Psoas muscle (tissue), 8 donors: ENCODE measurements around the gene TECPR2. TPM values are rescaled to one million over a fixed set of nuclear protein-coding genes. Genes with fewer than 3 reads are reported as not detected.

Source experiments
- ATAC-seq, 4 donors: fragments of 200-7000 bp; cut with Tn5 transposase; one replicate each; pipeline ENCODE4 v1.9.1; 2020; ENCODE audit warnings: moderate library complexity in 3 of 4, mild to moderate bottlenecking in 2 of 4
- DNase-seq, 2 donors: peaks; one replicate each; pipeline ENCODE4 v3.0.0-alpha.2; 2020
- H3K27ac ChIP-seq: fragments of 200-600 bp; one replicate; pipeline ENCODE4 v1.8.0; 2022
- H3K27me3 ChIP-seq, 3 donors: fragments of 200-600 bp in 1 of 3; one replicate each; pipeline versions ENCODE4 v1.6.1 to v1.8.0; 2013 to 2022; ENCODE audit warnings: low read length in 2 of 3, mild to moderate bottlenecking in 2 of 3, moderate library complexity in 1 of 3; ENCODE audit not compliant: insufficient read depth in 3 of 3
- H3K36me3 ChIP-seq, 2 donors: fragments of 200-600 bp in 1 of 2; one replicate each; pipeline versions ENCODE4 v1.6.1 to v1.8.0; 2013 to 2022; ENCODE audit warnings: low read depth in 1 of 2, mild to moderate bottlenecking in 1 of 2, moderate library complexity in 1 of 2; ENCODE audit not compliant: insufficient read depth in 1 of 2
- H3K4me1 ChIP-seq: fragments of 200-600 bp; one replicate; pipeline ENCODE4 v1.8.0; 2022
- H3K4me3 ChIP-seq: fragments of 200-600 bp; one replicate; pipeline ENCODE4 v1.8.0; 2022; ENCODE audit warnings: mild to moderate bottlenecking
- H3K9me3 ChIP-seq: fragments of 200-600 bp; one replicate; pipeline ENCODE4 v1.8.0; 2022
- WGBS, 3 donors: extraction: QIAGEN DNeasy Blood & Tissue Kit; methylation state at CpG; one replicate each; pipeline versions ENCODE4 v1.1.6 to v1.1.7; 2013; 5-methylcytosine and 5-hydroxymethylcytosine counted together
- intact Hi-C, 2 donors: fragments of 100-400 bp; cut with DNase I; formaldehyde crosslinking; loops; one replicate each; pipeline versions ENCODE4 v1.11.0 to v1.14.2; 2022
- polyA plus RNA-seq, 3 donors: library from polyadenylated mRNA; stranded (reverse); fragments of 200-250 nt; gene quantifications; one replicate each; pipeline ENCODE4 v1.2.3, GENCODE V29; 2013
- total RNA-seq, 4 donors: library from RNA; stranded (reverse); fragmentation: NEBNext Ultra II Directional in 2 of 4; extraction: Animal tissue kit (Norgen Biotek cat#: 25700) in 2 of 4; gene quantifications; one replicate each; pipeline versions ENCODE4 v1.2.1 to v1.2.4, GENCODE V29; 2021 to 2023
- TF ChIP-seq, protein P1 (sequence below): fragments of 200-600 bp; IDR thresholded peaks from one replicate; pipeline ENCODE4 v1.8.0; 2022; ENCODE audit warnings: antibody characterized with exemption
- donor health status: healthy with polysubstance abuse.
- donor health status: DM: no; HTN: no; CAD: no; lungs with moderate emphysema.
- donor health status: Bipolar disorder and iron deficiency.
- donor health status: healthy.
- donor health status: DM: yes; HTN: yes; CAD: no.
- donor health status: DM: no; HTN: no; CAD: no.
- donor health status: DM: no; HTN: no; CAD: no.
- donor health status: DM: yes; HTN: yes; CAD: no.

The TECPR2 gene
- total and polyA plus RNA-seq, 7 donors, result 5.7 to 22.5 (median 16.4) TPM

GRCh38 chr14:102491366-102491765 lies 128.6 kb downstream of the TECPR2 start:
- TF ChIP-seq, protein P1, sequence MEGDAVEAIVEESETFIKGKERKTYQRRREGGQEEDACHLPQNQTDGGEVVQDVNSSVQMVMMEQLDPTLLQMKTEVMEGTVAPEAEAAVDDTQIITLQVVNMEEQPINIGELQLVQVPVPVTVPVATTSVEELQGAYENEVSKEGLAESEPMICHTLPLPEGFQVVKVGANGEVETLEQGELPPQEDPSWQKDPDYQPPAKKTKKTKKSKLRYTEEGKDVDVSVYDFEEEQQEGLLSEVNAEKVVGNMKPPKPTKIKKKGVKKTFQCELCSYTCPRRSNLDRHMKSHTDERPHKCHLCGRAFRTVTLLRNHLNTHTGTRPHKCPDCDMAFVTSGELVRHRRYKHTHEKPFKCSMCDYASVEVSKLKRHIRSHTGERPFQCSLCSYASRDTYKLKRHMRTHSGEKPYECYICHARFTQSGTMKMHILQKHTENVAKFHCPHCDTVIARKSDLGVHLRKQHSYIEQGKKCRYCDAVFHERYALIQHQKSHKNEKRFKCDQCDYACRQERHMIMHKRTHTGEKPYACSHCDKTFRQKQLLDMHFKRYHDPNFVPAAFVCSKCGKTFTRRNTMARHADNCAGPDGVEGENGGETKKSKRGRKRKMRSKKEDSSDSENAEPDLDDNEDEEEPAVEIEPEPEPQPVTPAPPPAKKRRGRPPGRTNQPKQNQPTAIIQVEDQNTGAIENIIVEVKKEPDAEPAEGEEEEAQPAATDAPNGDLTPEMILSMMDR, result no peak
- DNase-seq (peak in 1 of 2 donors; percentile 2), ATAC-seq (peak in 1 of 4 donors; percentile 16)
- WGBS, 3 donors, result 42 to 80% (median 54%) methylated on average over 3 of the region's 3 CpGs
- Histone ChIP-seq H3K27me3 (no peaks in the 10 kb centered on the region), H3K4me3 (no peak overlapping the region), H3K4me1 (peaks cover 6% of the 10 kb centered on the region), H3K36me3 (no peaks in the 10 kb centered on the region), H3K27ac (no peak overlapping the region), H3K9me3 (no peaks in the 10 kb centered on the region)
- intact Hi-C loops, result no loop called here

DNA sequence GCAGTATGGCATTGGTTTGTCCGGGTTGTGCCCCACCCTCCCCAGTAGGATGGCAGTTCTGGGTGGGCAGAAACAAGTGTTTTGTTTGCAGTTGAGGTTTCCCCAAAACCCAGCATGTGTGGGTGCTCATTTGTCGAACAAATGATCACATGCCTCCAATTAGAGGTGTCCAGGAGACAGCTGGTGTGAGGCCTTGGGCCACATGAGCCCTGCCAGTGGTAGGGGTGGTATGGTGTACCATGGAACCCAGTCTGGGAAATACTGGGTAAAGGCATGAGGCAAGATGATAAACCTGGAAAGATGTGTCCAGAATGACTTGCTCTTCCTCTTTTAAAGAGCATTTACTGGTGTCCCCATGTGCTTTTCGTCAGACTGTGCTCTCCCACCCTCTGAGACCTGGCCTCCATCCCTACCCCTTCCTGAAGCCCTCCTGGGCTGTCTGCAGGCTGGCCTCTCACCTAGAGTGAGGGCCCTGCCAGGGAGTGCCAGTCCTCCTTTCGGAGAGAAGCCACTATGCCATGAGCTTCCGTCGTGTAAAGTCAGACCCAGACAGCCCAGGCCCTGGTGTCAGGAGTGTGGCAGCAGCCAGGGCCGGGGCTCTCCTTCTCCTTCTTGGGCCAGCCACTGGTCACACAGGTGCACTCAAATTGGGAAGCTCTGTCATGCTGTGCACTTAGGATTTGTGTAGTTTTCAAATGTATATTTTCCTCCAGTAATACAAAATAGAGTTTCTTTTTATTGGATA lies 129.2 kb downstream of the TECPR2 start:
- Histone ChIP-seq H3K36me3 (no peaks in the 10 kb centered on the region), H3K4me3 (no peak overlapping the region), H3K9me3 (no peaks in the 10 kb centered on the region), H3K4me1 (peaks cover under 1% of the 10 kb centered on the region), H3K27me3 (no peaks in the 10 kb centered on the region), H3K27ac (no peak overlapping the region)
- TF ChIP-seq, protein P1, result no peak
- ATAC-seq, result no peak
- DNase-seq, result peak in 1 of 2 donors; percentile 1
- intact Hi-C loops, result no loop called here
- WGBS, 3 donors, result 85 to 93% (median 90%) methylated on average over 7 of the region's 7 CpGs

- H3K36me3 ChIP-seq, result no peaks in the 10 kb centered on the region
- DNase-seq, result peak; percentile 4 to 33
- intact Hi-C loops, result no loop called here
- TF ChIP-seq, protein P1, result no peak
- no peaks in the 10 kb centered on the region for H3K9me3 ChIP-seq
- ATAC-seq, result no peak
- no peak overlapping the region for H3K4me3 ChIP-seq
- no peak overlapping the region for H3K27ac ChIP-seq
- 94 to 95% (median 95%) methylated on average over 17 of the region's 17 CpGs for WGBS, 3 donors
- H3K27me3 ChIP-seq, result no peaks in the 10 kb centered on the region
- H3K4me1 ChIP-seq, result no peaks in the 10 kb centered on the region
Observed at GRCh38 chr14:102492531-102492910, 129.8 kb downstream of the TECPR2 start.

GRCh38 chr14:102493096-102493495 lies 130.4 kb downstream of the TECPR2 start:
- Histone ChIP-seq H3K4me3 (no peak overlapping the region), H3K9me3 (no peaks in the 10 kb centered on the region), H3K27me3 (no peaks in the 10 kb centered on the region), H3K36me3 (peaks cover 0 to 2% of the 10 kb centered on the region in 2 donors), H3K27ac (no peak overlapping the region), H3K4me1 (peaks cover 6% of the 10 kb centered on the region)
- TF ChIP-seq, protein P1, result no peak
- DNase-seq, result peak; percentile 4 to 43
- intact Hi-C loops, result no loop called here
- WGBS, 3 donors, result 93 to 96% (median 93%) methylated on average over 15 of the region's 15 CpGs
- no peak for ATAC-seq
